GM06990 (cell line): Measurements from ENCODE around the gene BCL6B.

ENCODE experiments used
- DNase-seq: peaks from one replicate; pipeline ENCODE4 v3.0.0-alpha.2; 2011; ENCODE audit not compliant: insufficient read length; ENCODE audit errors: extremely low read depth
- H3K27me3 ChIP-seq: replicated peaks from 2 replicates; pipeline ENCODE4 v1.6.0; 2011; ENCODE audit warnings: low read length; ENCODE audit not compliant: control insufficient read depth, insufficient read depth
- H3K36me3 ChIP-seq: 2 replicates; pipeline ENCODE4 v1.5.1; 2011; ENCODE audit warnings: low read length; ENCODE audit not compliant: control insufficient read depth, insufficient read depth
- H3K4me3 ChIP-seq: replicated peaks from 2 replicates; pipeline ENCODE4 v1.5.1; 2011; ENCODE audit warnings: low read depth, mild to moderate bottlenecking, control low read depth, low read length
- TF ChIP-seq, protein P1 (sequence below): IDR thresholded peaks from 2 replicates; pipeline ENCODE4 v1.5.1; 2011; ENCODE audit warnings: low read length, control low read depth, mild to moderate bottlenecking, inconsistent platforms; ENCODE audit not compliant: insufficient read depth, poor library complexity, severe bottlenecking

The BCL6B gene

DNA sequence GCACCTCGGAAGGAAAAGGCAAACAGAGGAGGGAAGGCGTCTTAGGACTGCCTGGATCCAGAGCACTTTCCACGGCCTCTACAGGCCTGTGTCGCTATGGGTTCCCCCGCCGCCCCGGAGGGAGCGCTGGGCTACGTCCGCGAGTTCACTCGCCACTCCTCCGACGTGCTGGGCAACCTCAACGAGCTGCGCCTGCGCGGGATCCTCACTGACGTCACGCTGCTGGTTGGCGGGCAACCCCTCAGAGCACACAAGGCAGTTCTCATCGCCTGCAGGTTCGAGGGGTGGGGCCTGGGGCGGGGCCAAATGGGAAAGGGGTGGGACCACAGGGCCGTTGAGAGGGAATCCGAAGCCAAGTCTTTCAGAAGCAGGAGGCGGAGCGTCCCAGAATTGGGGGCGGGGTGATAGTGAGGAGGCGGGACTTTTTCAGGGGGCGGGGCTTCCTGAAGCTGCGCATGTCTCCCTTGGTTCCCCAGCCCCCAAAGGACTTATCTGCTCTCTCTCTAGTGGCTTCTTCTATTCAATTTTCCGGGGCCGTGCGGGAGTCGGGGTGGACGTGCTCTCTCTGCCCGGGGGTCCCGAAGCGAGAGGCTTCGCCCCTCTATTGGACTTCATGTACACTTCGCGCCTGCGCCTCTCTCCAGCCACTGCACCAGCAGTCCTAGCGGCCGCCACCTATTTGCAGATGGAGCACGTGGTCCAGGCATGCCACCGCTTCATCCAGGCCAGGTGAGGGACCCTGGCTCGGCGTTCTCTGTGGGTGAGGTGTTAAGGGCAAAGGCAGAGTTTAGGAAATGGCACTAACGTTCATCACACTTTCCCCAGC, 939 bp downstream of the BCL6B start:
- Histone ChIP-seq H3K36me3 (no peaks in the 10 kb centered on the region), H3K27me3 (no peaks in the 10 kb centered on the region), H3K4me3 (no peak overlapping the region)
- peak; percentile 96 for DNase-seq
- TF ChIP-seq, protein P1, sequence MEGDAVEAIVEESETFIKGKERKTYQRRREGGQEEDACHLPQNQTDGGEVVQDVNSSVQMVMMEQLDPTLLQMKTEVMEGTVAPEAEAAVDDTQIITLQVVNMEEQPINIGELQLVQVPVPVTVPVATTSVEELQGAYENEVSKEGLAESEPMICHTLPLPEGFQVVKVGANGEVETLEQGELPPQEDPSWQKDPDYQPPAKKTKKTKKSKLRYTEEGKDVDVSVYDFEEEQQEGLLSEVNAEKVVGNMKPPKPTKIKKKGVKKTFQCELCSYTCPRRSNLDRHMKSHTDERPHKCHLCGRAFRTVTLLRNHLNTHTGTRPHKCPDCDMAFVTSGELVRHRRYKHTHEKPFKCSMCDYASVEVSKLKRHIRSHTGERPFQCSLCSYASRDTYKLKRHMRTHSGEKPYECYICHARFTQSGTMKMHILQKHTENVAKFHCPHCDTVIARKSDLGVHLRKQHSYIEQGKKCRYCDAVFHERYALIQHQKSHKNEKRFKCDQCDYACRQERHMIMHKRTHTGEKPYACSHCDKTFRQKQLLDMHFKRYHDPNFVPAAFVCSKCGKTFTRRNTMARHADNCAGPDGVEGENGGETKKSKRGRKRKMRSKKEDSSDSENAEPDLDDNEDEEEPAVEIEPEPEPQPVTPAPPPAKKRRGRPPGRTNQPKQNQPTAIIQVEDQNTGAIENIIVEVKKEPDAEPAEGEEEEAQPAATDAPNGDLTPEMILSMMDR = no peak

DNA sequence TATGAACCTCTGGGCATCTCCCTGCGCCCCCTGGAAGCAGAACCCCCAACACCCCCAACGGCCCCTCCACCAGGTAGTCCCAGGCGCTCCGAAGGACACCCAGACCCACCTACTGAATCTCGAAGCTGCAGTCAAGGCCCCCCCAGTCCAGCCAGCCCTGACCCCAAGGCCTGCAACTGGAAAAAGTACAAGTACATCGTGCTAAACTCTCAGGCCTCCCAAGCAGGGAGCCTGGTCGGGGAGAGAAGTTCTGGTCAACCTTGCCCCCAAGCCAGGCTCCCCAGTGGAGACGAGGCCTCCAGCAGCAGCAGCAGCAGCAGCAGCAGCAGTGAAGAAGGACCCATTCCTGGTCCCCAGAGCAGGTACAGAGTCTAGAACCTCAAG, 1.5 kb downstream of the BCL6B start:
- no peak overlapping the region for H3K4me3 ChIP-seq
- DNase-seq = no peak
- TF ChIP-seq, protein P1 = no peak
- H3K36me3 ChIP-seq = no peaks in the 10 kb centered on the region
- H3K27me3 ChIP-seq = no peaks in the 10 kb centered on the region

DNA sequence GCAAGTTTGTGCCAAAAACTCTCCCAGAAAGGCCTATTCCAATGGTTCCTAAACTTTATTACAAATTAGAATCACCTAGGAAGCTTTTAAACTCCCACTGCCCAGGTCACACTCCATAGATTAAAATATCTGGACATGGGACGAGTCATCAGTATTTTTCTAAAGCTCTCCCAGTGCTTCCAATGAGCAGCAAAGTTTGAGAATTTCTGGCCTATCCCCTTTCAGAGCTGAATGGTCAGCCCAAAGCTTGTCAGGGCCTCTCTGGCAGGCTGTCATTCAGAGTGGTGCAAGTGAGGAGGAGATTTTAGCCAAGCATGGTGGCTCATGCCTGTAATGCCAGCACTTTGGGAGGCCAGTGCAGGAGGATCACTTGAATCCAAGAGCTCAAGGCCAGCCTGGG, 2.4 kb downstream of the BCL6B start:
- no peaks in the 10 kb centered on the region for H3K27me3 ChIP-seq
- no peak overlapping the region for H3K4me3 ChIP-seq
- no peaks in the 10 kb centered on the region for H3K36me3 ChIP-seq
- TF ChIP-seq, protein P1 = no peak
- no peak for DNase-seq

DNA sequence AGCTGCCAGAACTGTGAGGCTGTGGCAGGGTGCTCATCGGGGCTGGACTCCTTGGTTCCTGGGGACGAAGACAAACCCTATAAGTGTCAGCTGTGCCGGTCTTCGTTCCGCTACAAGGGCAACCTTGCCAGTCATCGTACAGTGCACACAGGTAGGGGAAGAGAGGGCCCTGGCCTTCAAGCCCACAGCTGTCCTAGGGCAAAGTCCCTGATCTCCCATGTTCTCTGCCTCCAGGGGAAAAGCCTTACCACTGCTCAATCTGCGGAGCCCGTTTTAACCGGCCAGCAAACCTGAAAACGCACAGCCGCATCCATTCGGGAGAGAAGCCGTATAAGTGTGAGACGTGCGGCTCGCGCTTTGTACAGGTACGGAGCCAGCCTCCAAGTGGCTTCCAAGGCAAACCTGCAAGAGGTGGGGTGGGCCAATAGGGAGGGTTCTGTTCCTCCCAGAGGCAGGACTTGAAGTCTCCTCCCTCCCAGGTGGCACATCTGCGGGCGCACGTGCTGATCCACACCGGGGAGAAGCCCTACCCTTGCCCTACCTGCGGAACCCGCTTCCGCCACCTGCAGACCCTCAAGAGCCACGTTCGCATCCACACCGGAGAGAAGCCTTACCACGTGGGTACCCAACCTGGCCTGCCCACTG, 3.7 kb downstream of the BCL6B start:
- TF ChIP-seq, protein P1 = no peak
- DNase-seq = no peak
- no peak overlapping the region for H3K4me3 ChIP-seq
- no peaks in the 10 kb centered on the region for H3K27me3 ChIP-seq
- H3K36me3 ChIP-seq = no peaks in the 10 kb centered on the region

DNA sequence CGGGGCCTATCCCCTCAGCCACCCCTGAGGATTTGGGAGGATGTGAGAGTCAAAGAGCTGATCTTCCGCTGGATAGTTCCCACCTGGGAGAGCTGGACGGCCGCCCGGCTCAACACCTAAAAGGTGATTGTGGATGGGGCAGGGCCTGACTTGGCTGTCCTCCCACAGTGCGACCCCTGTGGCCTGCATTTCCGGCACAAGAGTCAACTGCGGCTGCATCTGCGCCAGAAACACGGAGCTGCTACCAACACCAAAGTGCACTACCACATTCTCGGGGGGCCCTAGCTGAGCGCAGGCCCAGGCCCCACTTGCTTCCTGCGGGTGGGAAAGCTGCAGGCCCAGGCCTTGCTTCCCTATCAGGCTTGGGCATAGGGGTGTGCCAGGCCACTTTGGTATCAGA, 4.5 kb downstream of the BCL6B start:
- no peaks in the 10 kb centered on the region for H3K36me3 ChIP-seq
- TF ChIP-seq, protein P1 = no peak
- H3K27me3 ChIP-seq = no peaks in the 10 kb centered on the region
- no peak overlapping the region for H3K4me3 ChIP-seq
- DNase-seq = no peak
